ENCODE results near the gene THAP3. TPM values are rescaled to one million over a fixed set of nuclear protein-coding genes. Genes with fewer than 3 reads are reported as not detected.
"Not testable (repeated sequence)": the region's sequence is repeated elsewhere in the genome, so short reads cannot be mapped to it uniquely, and the experiment has no call there.

Gene THAP3
- total RNA-seq, 4 donors from 2014 or later, result 16.3 to 36.9 (median 27.7) TPM

- Histone ChIP-seq H3K27ac (peak overlapping the region in 2 of 4 donors; percentile 3 to 27), H3K9me3 (no peaks in the 10 kb centered on the region), H3K4me3 (no peak overlapping the region), H3K27me3 (no peaks in the 10 kb centered on the region), H3K36me3 (peaks cover 0 to 96% of the 10 kb centered on the region in 2 donors), H3K4me1 (peaks cover 0 to 98% (median 44%) of the 10 kb centered on the region in 3 donors)
- TF ChIP-seq POLR2AphosphoS5 (IDR thresholded peaks at IDR 0.05) (peak; percentile 7), POLR2A (IDR thresholded peaks at IDR 0.05) (no peak)
- 51 to 80% methylated on average over 4 to 5 of the region's 11 CpGs for WGBS, 2 donors (ENCODE audit: low coverage in 1 of 2)
- peak; percentile 8 for ATAC-seq
Measured at GRCh38 chr1:6594977-6595740, 29.5 kb upstream of the THAP3 start.

- H3K27me3 ChIP-seq, result no peaks in the 10 kb centered on the region
- TF ChIP-seq POLR2A (IDR thresholded peaks at IDR 0.05) (no peak), EP300 (IDR thresholded peaks at IDR 0.05) (no peak)
Measured at GRCh38 chr1:6596351-6596750, 28.3 kb upstream of the THAP3 start.

GRCh38 chr1:6596886-6597776 lies 27.5 kb upstream of the THAP3 start:
- Histone ChIP-seq H3K9me3 (no peaks in the 10 kb centered on the region), H3K4me1 (peaks cover 0 to 86% (median 46%) of the 10 kb centered on the region in 3 donors), H3K27me3 (no peaks in the 10 kb centered on the region), H3K27ac (peak overlapping the region in 3 of 4 donors; percentile 22 to 97 (median 47)), H3K4me3 (peak overlapping the region in 1 of 2 donors; percentile 99), H3K36me3 (peaks cover 0 to 76% of the 10 kb centered on the region in 2 donors)
- TF ChIP-seq POLR2A (IDR thresholded peaks at IDR 0.05) (peak in 1 of 2 donors; percentile 10), POLR2AphosphoS5 (IDR thresholded peaks at IDR 0.05) (no peak)
- ATAC-seq, result no peak
- WGBS, 2 donors (ENCODE audit: low coverage in 1 of 2), result 55 to 56% methylated on average over 2 to 3 of the region's 15 CpGs

More at GRCh38 chr1:6596351-6596750, 28.3 kb upstream of the THAP3 start:
- Histone ChIP-seq H3K27ac (peak overlapping the region in 3 of 4 donors; percentile 26 to 97 (median 47)), H3K4me1 (peaks cover 0 to 94% (median 46%) of the 10 kb centered on the region in 3 donors), H3K9me3 (no peaks in the 10 kb centered on the region), H3K36me3 (peaks cover 0 to 84% of the 10 kb centered on the region in 2 donors), H3K4me3 (peak overlapping the region in 1 of 2 donors; percentile 99)
- ATAC-seq, result no peak
- 53 to 60% methylated on average over 5 to 7 of the region's 7 CpGs for WGBS, 2 donors (ENCODE audit: low coverage in 1 of 2)

GRCh38 chr1:6597777-6598131 lies 26.9 kb upstream of the THAP3 start:
- peak overlapping the region in 2 of 4 donors; percentile 47 to 97 for H3K27ac ChIP-seq
- WGBS, 2 donors (ENCODE audit: low coverage in 1 of 2), result no CpG with 5 or more reads among the region's 6 CpGs
- H3K27me3 ChIP-seq, result no peaks in the 10 kb centered on the region
- TF ChIP-seq POLR2A (IDR thresholded peaks at IDR 0.05), result peak in 1 of 2 donors; percentile 0
- no peak for TF ChIP-seq POLR2AphosphoS5 (IDR thresholded peaks at IDR 0.05)
- no peaks in the 10 kb centered on the region for H3K9me3 ChIP-seq
- no peak for ATAC-seq
- H3K4me3 ChIP-seq, result peak overlapping the region in 1 of 2 donors; percentile 99
- peaks cover 0 to 70% of the 10 kb centered on the region in 2 donors for H3K36me3 ChIP-seq
- peaks cover 0 to 80% (median 46%) of the 10 kb centered on the region in 3 donors for H3K4me1 ChIP-seq

GRCh38 chr1:6599141-6599975 lies 25.3 kb upstream of the THAP3 start:
- ATAC-seq, result no peak
- no peaks in the 10 kb centered on the region for H3K27me3 ChIP-seq
- H3K4me3 ChIP-seq, result peak overlapping the region; percentile 53 to 99
- H3K9me3 ChIP-seq, result no peaks in the 10 kb centered on the region
- H3K4me1 ChIP-seq, result peaks cover 0 to 74% (median 51%) of the 10 kb centered on the region in 3 donors
- peak overlapping the region in 3 of 4 donors; percentile 62 to 100 (median 97) for H3K27ac ChIP-seq
- TF ChIP-seq EP300 (IDR thresholded peaks at IDR 0.05) (no peak), POLR2AphosphoS5 (IDR thresholded peaks at IDR 0.05) (no peak), POLR2A (IDR thresholded peaks at IDR 0.05) (no peak), CTCF (IDR thresholded peaks at IDR 0.05) (no peak)
- H3K36me3 ChIP-seq, result peaks cover 0 to 54% of the 10 kb centered on the region in 2 donors
- 60 to 66% methylated on average over 5 to 16 of the region's 31 CpGs for WGBS, 2 donors (ENCODE audit: low coverage in 1 of 2)

- ATAC-seq, H3K9me3 ChIP-seq, H3K27me3 ChIP-seq: not testable (repeated sequence)
- H3K36me3 ChIP-seq, result peaks cover 0 to 48% of the 10 kb centered on the region in 2 donors
- H3K27ac ChIP-seq, result peak overlapping the region; percentile 87 to 100 (median 98)
- H3K4me1 ChIP-seq, result peaks cover 3 to 74% (median 56%) of the 10 kb centered on the region in 3 donors
- WGBS, 2 donors (ENCODE audit: low coverage in 1 of 2), result 38 to 41% methylated on average over 4 to 8 of the region's 8 CpGs
- H3K4me3 ChIP-seq, result peak overlapping the region; percentile 53 to 99
Measured at GRCh38 chr1:6599991-6600390, 24.7 kb upstream of the THAP3 start.

All from gastroesophageal sphincter (tissue), 4 donors.